Activated CD8-positive, alpha-beta memory T cell treated with anti-CD3 and anti-CD28 coated beads for 1 hour (primary cell): ENCODE data around the gene PIP5K1B.

Source experiments
- DNase-seq, 2 donors: peaks; one replicate each; pipeline ENCODE4 v3.0.0-alpha.2; 2020; ENCODE audit warnings: low read depth in 1 of 2; ENCODE audit errors: extremely low read depth in 1 of 2

Gene PIP5K1B

DNA sequence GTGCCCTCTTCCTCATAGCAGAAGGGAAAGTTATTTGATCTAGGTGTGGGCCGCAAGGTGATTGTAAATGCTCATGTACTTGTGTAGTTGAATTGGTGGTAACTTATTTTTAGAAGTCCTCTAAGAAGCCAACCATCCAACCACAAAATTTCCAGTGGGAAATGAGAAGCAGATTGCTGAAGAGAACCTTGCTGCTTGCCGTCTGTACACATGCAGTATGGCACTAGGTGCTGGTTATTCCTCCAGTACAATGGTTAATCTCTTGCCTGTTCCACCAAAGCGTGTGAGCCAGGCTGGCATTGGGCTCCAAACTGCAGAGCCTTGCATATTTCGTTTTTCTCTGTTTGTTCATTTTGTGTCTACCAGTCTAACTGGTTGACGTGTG lies 28.0 kb downstream of the PIP5K1B start:
- no peak for DNase-seq

- no peak for DNase-seq
Measured at GRCh38 chr9:68738358-68738757, 33.3 kb downstream of the PIP5K1B start.

- DNase-seq: no peak
Measured at GRCh38 chr9:68739621-68740174, 34.7 kb downstream of the PIP5K1B start.

DNA sequence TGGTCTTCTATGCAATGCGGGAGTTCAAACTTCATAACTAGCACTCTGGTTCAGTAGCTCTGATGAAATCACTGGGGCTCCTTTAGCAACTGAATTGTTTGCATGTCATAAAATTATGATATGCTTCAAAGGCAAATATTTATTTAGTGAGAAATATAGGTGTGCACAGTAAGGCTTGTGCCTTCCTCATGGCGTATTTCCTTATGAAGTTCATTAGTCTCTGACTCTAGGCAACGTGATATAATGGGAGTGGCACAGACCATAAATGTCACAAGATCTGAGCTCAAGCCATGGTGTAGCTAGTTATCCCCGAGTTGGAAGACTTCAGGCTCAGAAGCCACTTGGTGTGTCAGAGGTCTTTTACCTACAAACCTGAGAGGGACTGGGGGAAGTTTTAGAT lies 35.5 kb downstream of the PIP5K1B start:
- DNase-seq: no peak

DNA sequence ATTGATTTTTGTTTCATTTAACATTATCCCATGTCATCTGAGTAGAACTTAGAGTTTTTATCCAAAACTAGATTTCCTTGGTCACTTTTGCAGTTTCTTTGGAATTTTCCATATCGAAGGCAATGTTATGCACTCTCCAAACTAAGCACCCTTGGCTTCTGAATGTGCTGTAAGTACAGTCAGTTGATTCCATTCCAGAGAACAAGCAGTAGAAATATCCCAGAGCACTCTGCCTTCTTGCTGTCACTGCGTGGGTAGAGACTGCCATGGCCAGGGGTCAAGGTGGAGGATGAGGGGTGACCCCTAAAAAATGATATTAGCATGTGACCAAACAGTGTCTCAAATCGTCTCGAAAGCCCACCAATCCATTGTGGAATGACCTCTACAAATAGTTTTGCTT lies 36.2 kb downstream of the PIP5K1B start:
- DNase-seq: no peak

- DNase-seq: no peak
Measured at GRCh38 chr9:68741704-68742332, 36.8 kb downstream of the PIP5K1B start.

GRCh38 chr9:68742333-68742730 lies 37.3 kb downstream of the PIP5K1B start:
- DNase-seq: no peak

- DNase-seq: no peak
Measured at GRCh38 chr9:68744426-68744825, 39.4 kb downstream of the PIP5K1B start.

DNA sequence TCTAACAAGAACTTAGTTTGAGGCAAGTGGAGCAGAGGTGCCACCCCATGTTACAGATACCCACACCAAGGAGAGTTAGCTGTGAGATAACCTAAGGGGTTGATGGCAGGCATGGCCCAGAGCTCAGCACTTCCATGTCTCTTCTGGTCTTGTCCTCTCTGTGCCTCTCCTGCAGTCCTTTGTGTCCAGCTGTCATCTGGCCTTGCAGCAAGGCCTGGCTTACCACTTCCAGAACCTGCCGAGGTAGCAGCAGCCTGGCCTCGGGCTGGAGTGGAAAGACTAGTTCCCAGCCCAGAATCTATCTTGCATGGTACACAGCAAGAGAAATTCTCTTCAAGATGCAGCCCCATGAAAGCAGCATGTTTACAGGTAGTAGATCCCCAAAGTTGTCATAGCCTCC lies 41.5 kb downstream of the PIP5K1B start:
- no peak for DNase-seq

GRCh38 chr9:68747043-68747533 lies 42.0 kb downstream of the PIP5K1B start:
- DNase-seq: no peak

DNA sequence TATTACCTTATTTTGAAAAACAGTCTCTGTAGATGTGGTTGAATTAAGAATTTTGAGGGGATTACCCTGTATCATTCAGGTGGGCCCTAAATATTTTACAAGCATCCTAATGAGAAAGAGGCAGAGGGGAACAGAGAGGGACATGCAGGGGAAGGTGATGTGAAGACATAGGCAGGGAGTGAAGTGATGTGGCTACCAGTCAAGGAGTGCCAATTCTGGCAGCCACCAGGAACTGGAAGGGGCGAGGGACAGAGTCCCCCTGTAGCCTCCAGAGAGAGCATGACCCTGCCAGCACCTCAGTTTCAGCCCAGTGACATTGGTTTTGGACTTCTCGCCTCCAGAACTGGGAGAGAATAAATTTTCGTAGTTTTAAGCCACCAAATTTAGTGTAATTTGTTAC lies 44.1 kb downstream of the PIP5K1B start:
- DNase-seq: no peak

DNA sequence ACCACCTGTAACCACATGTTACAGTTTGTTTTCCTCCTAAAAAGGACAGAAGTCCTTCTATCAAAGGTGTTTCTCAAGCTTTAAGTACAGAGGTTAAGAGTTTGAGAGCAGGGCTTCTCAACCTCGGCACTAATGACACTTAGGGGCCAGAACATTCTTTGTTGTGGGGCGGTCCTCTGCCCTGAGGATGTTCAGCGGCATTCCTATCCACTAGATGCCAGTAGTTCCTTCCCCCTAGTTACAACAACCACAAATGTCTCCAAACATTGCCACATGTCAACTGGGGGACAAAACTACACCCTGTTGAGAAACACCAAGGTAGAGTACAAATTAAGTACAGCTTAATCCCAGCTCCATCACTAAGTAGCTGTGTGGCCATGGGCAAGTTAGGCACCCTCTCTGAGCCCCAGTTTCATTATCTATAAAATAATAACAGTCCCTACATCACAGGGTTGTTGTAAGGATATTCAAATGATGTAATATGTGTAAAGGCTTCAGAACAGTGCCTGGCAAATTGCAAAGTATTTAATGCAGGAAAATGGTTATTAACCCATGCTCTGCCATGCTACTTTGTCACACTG lies 44.6 kb downstream of the PIP5K1B start:
- DNase-seq: no peak

DNA sequence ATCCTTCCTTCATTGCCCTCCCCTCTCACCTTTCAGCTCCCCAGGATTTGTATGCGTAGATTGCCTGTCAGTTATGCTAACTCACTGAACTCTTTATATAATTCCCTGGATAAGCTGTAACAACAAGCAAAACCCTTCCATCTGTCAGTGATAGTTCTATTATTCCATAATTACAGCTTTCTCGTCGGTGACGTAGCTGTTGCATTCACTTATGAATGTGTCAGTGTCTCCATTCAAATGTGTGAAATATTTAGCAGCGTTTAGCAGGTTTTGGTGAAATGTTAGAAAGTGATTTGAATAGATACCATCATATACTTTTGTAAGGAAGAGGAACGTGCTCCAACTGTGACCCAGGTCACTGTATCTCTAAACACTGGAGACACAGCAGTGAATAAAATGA lies 45.2 kb downstream of the PIP5K1B start:
- no peak for DNase-seq

DNA sequence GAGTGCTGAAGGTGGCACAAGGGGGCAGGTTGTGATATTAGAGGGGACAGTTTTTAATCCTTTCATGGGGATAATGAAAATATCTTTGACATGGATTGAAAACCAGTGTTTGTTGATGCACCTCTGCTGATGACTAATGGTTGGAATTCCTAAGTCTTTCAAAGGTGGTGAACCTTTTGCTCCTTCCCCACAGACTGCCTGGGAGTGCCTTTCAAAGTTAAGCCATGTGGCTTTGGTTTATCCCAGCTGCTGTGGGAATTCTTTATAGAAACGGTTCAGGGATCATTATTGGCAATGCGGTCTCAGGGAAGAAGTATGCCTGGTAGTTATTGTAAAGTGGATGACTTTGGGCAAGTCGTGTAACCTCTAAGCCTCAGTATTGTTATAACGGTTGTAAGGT lies 45.7 kb downstream of the PIP5K1B start:
- DNase-seq: no peak

DNA sequence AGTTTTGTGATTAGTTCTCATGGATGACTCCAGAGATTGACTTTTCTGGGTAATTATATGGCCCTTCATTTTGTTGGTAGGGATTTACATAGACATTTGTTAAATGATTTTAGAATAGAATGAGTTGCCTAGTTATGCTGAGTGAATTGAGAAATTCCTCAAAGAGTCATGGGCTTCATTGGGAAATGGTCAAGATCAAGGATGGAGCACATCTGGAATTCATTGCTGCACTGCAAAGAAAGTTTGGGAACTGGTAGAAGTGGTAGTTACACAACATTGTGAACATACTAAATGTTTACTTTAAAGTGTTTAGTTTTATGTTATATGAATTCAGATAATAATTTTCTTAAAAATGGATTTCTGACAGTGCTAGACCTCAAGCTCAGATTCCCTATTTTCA lies 46.5 kb downstream of the PIP5K1B start:
- DNase-seq: no peak

GRCh38 chr9:68755051-68755450 lies 50.0 kb downstream of the PIP5K1B start:
- DNase-seq: no peak

DNA sequence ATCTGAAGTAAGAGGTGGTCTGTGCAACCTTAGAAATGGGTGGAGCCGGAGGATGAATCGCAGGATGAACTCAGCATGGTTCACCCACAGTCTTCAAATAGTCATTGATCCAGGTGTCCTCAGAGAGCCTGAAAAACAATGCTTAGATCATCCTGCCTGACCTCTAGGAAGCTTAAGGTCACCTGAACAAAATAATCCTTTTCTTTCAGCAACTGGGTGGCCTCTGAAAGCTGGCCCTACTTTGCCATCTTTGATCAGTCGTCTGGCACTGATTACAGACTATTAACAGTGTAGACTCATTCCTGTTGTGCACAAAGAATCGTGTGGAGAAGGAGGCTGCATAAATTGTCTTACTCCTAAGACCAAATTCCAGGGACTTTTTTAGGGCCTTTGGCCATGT lies 50.7 kb downstream of the PIP5K1B start:
- DNase-seq: no peak

GRCh38 chr9:68759981-68760673 lies 55.1 kb downstream of the PIP5K1B start:
- DNase-seq: no peak

DNA sequence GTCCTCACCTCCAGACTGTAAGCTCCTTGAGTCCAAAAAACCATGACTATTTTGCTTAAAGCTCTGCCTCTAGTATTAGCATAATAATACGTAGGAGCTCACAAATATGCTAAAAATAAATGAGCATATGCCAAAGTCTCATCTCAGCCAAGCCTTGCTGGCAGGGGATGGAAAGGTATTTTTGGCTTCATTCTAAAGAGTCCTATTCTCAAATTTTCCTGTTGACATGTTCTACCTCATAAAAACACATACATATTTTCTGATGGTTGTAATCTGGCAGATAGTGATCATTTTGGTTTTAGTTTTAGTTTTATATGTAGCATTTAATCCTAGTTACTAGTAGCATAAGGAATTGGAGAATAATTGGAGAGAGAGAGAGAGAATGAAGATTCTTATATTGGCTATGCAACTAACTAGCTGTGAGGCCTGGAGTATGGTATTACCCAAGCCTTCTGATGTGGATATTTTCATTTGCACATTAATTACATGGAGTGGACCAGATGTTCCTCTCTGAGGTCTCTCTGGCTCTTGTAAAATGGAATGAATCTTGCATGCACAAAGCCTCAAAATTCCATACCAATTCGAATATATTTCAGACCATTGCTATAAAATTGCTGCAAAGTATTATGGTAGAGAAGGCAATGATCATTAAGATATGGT lies 55.8 kb downstream of the PIP5K1B start:
- no peak for DNase-seq

- DNase-seq: no peak
Measured at GRCh38 chr9:68762570-68762969, 57.5 kb downstream of the PIP5K1B start.

GRCh38 chr9:68763104-68763503 lies 58.1 kb downstream of the PIP5K1B start:
- DNase-seq: no peak

- no peak for DNase-seq
Measured at GRCh38 chr9:68768619-68769018, 63.6 kb downstream of the PIP5K1B start.
